Natural killer cell (primary cell): ENCODE results near the gene PRDM7. TPM values are rescaled to one million over a fixed set of nuclear protein-coding genes. Genes with fewer than 3 reads are reported as not detected.

Experiments
- ATAC-seq, 3 donors: fragments of 150-1000 bp in 2 of 3; fragments of 200-7000 bp in 1 of 3; cut with Tn5 transposase; 1 replicate in 1 of 3; 2 replicates in 2 of 3; pipeline ENCODE4 v1.10.0; 2021; ENCODE audit warnings: mild to moderate bottlenecking in 2 of 3, moderate library complexity in 2 of 3
- DNase-seq, 2 donors: peaks; one replicate each; pipeline versions ENCODE4 v3.0.0 to v3.0.0-alpha.2; 2013 to 2021; ENCODE audit warnings: mixed read lengths in 1 of 2
- H3K27ac ChIP-seq: one replicate; pipeline ENCODE4 v1.5.1; 2013; ENCODE audit warnings: mild to moderate bottlenecking, low read length
- H3K27me3 ChIP-seq: one replicate; pipeline ENCODE4 v1.6.1; 2013; ENCODE audit warnings: low read length; ENCODE audit not compliant: control insufficient read depth, insufficient read depth
- H3K36me3 ChIP-seq: one replicate; pipeline ENCODE4 v1.6.1; 2013; ENCODE audit warnings: low read length; ENCODE audit not compliant: control insufficient read depth, insufficient read depth
- H3K4me1 ChIP-seq: one replicate; pipeline ENCODE4 v1.6.1; 2013; ENCODE audit warnings: low read length; ENCODE audit not compliant: control insufficient read depth, insufficient read depth
- H3K4me3 ChIP-seq: one replicate; pipeline ENCODE4 v1.5.1; 2013; ENCODE audit warnings: low read length
- H3K9me3 ChIP-seq: one replicate; pipeline ENCODE4 v1.6.1; 2013; ENCODE audit warnings: low read length; ENCODE audit not compliant: control insufficient read depth, insufficient read depth
- H3K27ac Mint-ChIP-seq, 2 donors: one replicate each; pipeline ENCODE4 v1.8.0; 2022; ENCODE audit warnings: mild to moderate bottlenecking in 2 of 2, mixed read lengths in 2 of 2, moderate library complexity in 1 of 2
- H3K27me3 Mint-ChIP-seq, 2 donors: one replicate each; pipeline ENCODE4 v1.8.0; 2022; ENCODE audit warnings: low read depth in 2 of 2, mixed read lengths in 2 of 2
- H3K36me3 Mint-ChIP-seq: one replicate; pipeline ENCODE4 v1.8.0; 2022; ENCODE audit warnings: mixed read lengths
- H3K4me1 Mint-ChIP-seq, 2 donors: one replicate each; pipeline ENCODE4 v1.8.0; 2022; ENCODE audit warnings: mixed read lengths in 2 of 2
- H3K4me3 Mint-ChIP-seq: one replicate; pipeline ENCODE4 v1.8.0; 2022; ENCODE audit warnings: mild to moderate bottlenecking, moderate library complexity, mixed read lengths
- H3K9me3 Mint-ChIP-seq, 2 donors: one replicate each; pipeline ENCODE4 v1.8.0; 2022; ENCODE audit warnings: mixed read lengths in 2 of 2
- CTCF ChIP-seq: fragments of 200-600 bp; IDR thresholded peaks from one replicate; pipeline ENCODE4 v1.8.0; 2022; ENCODE audit warnings: antibody characterized with exemption
- WGBS: methylation state at CpG from one replicate; pipeline ENCODE4 v1.1.7; 2013; ENCODE audit warnings: missing lambda C conversion rate; ENCODE audit not compliant: insufficient coverage; 5-methylcytosine and 5-hydroxymethylcytosine counted together
- intact Hi-C: fragments of 100-400 bp; cut with micrococcal nuclease; formaldehyde crosslinking; loops from one replicate; pipeline ENCODE4 v1.14.2; 2022
- total RNA-seq, 4 donors: library from RNA; stranded (reverse); fragments of 120-200 nt in 1 of 4; gene quantifications; one replicate each; pipeline versions ENCODE4 v1.2.3 to v1.2.4, GENCODE V29; 2013 to 2022

Gene PRDM7
- total RNA-seq, 3 donors from 2014 or later (not counting 1 experiment from before 2014, with no cell fraction given): not detected

GRCh38 chr16:90016339-90016950 is 60.7 kb downstream of the PRDM7 start:
- no peak overlapping the region for H3K4me3 ChIP-seq
- H3K36me3 Mint-ChIP-seq: no peaks in the 10 kb centered on the region
- H3K27ac Mint-ChIP-seq: no peak overlapping the region
- H3K4me1 ChIP-seq: peaks cover 17% of the 10 kb centered on the region
- H3K4me3 Mint-ChIP-seq: no peak overlapping the region
- WGBS: 86% methylated on average over 11 of the region's 11 CpGs
- peaks cover 0 to 22% of the 10 kb centered on the region in 2 donors for H3K27me3 Mint-ChIP-seq
- peaks cover 0 to 12% of the 10 kb centered on the region in 2 donors for H3K4me1 Mint-ChIP-seq
- no peak for DNase-seq
- no peak for TF ChIP-seq CTCF
- H3K27ac ChIP-seq: no peak overlapping the region
- H3K9me3 Mint-ChIP-seq: no peaks in the 10 kb centered on the region
- peaks cover 19% of the 10 kb centered on the region for H3K27me3 ChIP-seq
- ATAC-seq: no peak
- H3K9me3 ChIP-seq: no peaks in the 10 kb centered on the region
- no peaks in the 10 kb centered on the region for H3K36me3 ChIP-seq
- intact Hi-C loops: no loop called here

GRCh38 chr16:90015586-90016338 is 61.4 kb downstream of the PRDM7 start:
- Histone ChIP-seq H3K4me3 (no peak overlapping the region), H3K4me1 (peaks cover 19% of the 10 kb centered on the region), H3K9me3 (no peaks in the 10 kb centered on the region), H3K27me3 (peaks cover 25% of the 10 kb centered on the region), H3K27ac (no peak overlapping the region), H3K36me3 (no peaks in the 10 kb centered on the region)
- ATAC-seq: no peak
- Mint-ChIP-seq H3K36me3 (no peaks in the 10 kb centered on the region), H3K9me3 (no peaks in the 10 kb centered on the region), H3K27me3 (peaks cover 0 to 24% of the 10 kb centered on the region in 2 donors), H3K4me3 (no peak overlapping the region), H3K4me1 (peaks cover 0 to 12% of the 10 kb centered on the region in 2 donors), H3K27ac (no peak overlapping the region)
- TF ChIP-seq CTCF: no peak
- 92% methylated on average over 19 of the region's 19 CpGs for WGBS
- intact Hi-C loops: no loop called here
- no peak for DNase-seq

- Histone ChIP-seq H3K36me3 (no peaks in the 10 kb centered on the region), H3K4me1 (peaks cover 25% of the 10 kb centered on the region), H3K9me3 (no peaks in the 10 kb centered on the region), H3K27ac (no peak overlapping the region), H3K4me3 (no peak overlapping the region), H3K27me3 (peaks cover 22% of the 10 kb centered on the region)
- H3K27ac Mint-ChIP-seq: no peak overlapping the region
- peaks cover 14 to 18% of the 10 kb centered on the region in 2 donors for H3K4me1 Mint-ChIP-seq
- no peak for TF ChIP-seq CTCF
- WGBS: 64% methylated on average over 11 of the region's 13 CpGs
- H3K27me3 Mint-ChIP-seq: peaks cover 0 to 25% of the 10 kb centered on the region in 2 donors
- ATAC-seq (no peak), DNase-seq (no peak)
- intact Hi-C loops: no loop called here
- no peaks in the 10 kb centered on the region for H3K36me3 Mint-ChIP-seq
- no peaks in the 10 kb centered on the region for H3K9me3 Mint-ChIP-seq
- no peak overlapping the region for H3K4me3 Mint-ChIP-seq
Observed at GRCh38 chr16:90012991-90013745, 64.0 kb downstream of the PRDM7 start.
